Erythroblast (primary cell): Measurements from ENCODE around the gene SCO2.

Experiments
- GATA1 ChIP-seq: IDR thresholded peaks from 2 replicates; pipeline ENCODE4 v1.6.1; 2011; ENCODE audit warnings: low read depth, mild to moderate bottlenecking, control low read depth, low read length, moderate library complexity
- POLR2A ChIP-seq: IDR thresholded peaks from 2 replicates; pipeline ENCODE4 v1.6.1; 2011; ENCODE audit warnings: mild to moderate bottlenecking, low read length

DNA sequence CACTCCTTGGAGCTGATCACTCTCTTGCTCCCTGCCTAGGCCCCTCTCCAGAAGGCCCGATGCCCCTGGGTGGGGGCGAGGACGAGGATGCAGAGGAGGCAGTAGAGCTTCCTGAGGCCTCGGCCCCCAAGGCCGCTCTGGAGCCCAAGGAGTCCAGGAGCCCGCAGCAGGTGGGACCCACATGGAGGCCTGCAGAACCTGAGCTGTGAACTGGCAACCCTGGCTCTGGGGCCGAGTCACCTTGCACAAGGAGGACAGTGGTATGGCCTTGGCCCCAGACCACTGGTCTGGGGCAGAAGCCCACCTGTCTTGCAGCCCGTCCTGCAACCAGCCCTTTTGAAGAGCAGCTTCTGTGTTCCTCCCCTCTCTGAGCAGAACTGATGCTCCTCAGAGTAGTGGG, 6.2 kb downstream of the SCO2 start:
- TF ChIP-seq POLR2A (no peak), GATA1 (no peak)
